Embryonic facial prominence (tissue), 1 donor: ENCODE results near the gene DEFB129.
"Not testable (repeated sequence)": the region's sequence is repeated elsewhere in the genome, so short reads cannot be mapped to it uniquely, and the experiment has no call there.

Experiments
- DNase-seq: peaks from one replicate; pipeline ENCODE4 v3.0.0-alpha.2; 2016; ENCODE audit errors: extremely low spot score

DEFB129 gene

DNA sequence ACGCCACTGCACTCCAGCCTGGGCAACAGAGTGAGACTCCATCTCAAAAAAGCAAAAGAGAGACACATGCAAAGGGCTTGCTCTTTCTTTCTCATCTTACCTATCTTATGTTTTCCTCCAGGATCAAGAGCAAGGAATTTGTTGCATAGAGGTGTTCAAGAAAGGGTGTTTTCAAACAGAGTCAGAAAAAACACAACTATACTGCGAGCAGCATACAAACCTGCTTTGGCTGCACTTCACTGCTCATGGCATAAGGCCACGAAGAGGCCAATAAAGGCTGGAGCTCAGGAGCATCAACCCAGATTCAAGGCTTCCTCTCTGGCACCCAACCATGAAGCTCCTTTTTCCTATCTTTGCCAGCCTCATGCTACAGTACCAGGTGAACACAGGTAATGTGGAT, at the start of gene DEFB129:
DEFB129 (plus strand) TSS at position 301 of the 400 bp plus-strand sequence; CDS start at position 332, 31 bp downstream.
- no peak for DNase-seq

GRCh38 chr20:184288-184687, 42.8 kb upstream of the DEFB129 start:
- DNase-seq, result no peak

DNA sequence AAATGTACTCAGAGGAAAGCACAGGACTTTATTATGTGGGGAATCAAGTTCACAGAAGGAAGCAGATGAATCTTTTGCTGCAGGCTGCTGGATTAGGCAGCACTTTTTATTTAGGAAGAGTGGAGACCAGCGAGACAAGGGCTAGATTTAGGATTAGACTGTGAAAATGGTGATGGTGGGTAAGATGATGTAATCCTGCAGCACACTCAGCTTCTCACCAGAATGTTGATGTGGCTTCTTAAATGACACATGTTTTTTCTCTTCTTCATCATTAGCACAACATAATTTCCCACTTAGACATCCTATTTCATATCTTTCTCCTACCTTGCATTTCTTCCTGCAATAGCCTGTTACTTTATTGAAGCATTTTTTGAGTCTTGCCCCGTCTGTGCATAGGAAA, 39.3 kb upstream of the DEFB129 start:
- no peak for DNase-seq

- DNase-seq, result no peak
These were observed 37.4 kb upstream of the DEFB129 start, which contains the start of gene DEFB128 for GRCh38 chr20:189611-190010. DEFB128 (minus strand) TSS chr20:189711; CDS start chr20:189623, 88 bp downstream.

GRCh38 chr20:198225-198624, 28.8 kb upstream of the DEFB129 start:
- DNase-seq, result no peak

DNA sequence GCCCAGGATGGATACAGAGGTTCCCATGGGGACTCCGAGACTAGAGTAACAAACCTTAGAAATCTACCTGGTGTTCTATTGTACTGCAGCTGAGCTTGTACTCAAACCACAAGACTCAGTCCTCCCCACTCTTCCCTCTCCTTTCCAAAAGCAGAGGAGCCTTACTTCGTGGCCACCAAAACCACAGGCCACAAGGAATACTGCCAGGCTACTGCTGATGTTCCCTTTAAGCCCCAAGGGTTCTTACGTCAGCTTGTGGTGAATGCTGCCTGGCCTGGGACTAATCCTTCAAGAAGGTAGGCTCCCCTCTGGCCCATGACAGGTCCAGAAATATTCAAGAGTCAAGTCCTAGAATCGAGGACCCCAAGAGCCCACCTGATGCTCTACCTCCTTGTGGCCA, 27.1 kb upstream of the DEFB129 start:
- no peak for DNase-seq

DNA sequence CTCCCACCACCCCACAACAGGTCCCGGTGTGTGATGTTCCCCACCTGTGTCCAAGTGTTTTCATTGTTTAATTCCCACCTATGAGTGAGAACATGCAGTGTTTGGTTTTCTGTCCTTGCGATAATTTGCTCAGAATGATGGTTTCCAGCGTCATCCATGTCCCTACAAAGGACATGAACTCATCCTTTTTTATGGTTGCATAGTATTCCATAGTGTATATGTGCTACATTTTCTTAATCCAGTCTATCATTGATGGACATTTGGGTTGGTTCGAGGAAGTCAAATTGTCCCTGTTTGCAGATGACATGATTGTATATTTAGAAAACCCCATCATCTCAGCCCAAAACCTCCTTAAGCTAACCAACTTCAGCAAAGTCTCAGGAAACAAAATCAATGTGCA, 23.4 kb upstream of the DEFB129 start:
- not testable (repeated sequence) for DNase-seq

DNA sequence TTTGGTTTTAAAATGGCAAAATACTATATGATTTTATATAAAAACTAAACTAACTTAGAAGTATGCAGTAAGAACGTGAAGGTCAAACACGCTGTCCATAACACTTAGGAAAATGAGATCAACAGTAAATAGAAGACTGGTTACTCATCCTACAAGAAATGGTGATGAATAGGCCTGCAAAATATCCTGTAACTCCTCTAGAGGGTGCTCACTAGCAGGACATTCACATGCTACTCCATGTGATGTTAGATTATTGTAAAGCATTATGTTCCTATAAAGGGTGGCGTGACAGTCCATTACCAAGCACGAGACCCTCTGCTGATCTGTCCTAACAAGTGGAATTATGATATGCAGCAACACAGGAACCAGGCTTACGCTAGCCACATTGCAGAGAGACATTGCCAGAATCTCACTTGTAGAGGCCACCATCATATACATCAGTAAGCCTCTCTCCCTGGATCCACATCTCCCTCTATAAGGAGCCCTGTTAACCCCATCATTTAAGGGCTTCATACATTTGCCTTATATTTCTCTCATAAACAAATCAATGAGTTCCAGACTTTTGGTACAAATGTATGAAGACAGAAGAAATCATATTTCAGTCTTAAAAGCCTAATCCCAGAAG, 18.0 kb upstream of the DEFB129 start:
- DNase-seq, result no peak

GRCh38 chr20:210809-211502, 16.1 kb upstream of the DEFB129 start:
- DNase-seq, result no peak

DNA sequence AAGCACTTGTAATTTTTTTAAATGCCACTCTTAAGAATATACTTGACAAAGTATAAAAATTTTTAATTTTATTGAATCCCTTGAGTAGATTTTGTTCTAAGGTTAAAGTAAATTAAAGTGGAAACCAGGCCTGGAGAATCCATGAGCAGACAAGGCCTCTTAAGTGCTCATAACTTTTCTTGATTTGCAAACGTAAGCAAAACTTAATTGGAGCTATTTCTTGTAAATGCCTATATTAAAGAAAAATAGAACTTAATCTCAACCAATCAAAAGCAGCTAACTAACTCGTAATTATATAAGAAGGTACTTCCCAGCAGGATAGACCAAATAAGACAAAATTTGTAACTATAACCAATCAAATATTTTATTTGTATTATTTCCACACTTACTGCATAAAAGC, 12.7 kb upstream of the DEFB129 start:
- no peak for DNase-seq

DNA sequence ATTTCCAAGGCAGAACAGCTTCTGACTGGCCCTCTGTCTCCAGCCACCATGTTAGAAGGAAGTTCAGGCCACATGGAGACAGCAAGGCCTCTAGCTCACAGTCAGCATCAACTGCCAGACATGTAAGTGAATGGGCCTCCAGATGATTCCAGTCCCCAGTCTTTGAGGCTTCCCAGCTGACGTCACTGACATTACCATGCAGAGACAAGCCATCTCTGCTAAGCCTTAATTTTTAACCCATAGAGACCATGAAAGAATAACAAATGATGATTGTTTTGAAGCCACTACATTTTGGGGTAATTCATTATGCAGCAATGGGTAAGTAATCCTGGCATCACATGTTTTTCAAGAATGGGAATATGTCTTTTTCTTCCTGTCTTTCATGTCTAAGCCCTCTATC, 11.3 kb upstream of the DEFB129 start:
- DNase-seq, result no peak

DNA sequence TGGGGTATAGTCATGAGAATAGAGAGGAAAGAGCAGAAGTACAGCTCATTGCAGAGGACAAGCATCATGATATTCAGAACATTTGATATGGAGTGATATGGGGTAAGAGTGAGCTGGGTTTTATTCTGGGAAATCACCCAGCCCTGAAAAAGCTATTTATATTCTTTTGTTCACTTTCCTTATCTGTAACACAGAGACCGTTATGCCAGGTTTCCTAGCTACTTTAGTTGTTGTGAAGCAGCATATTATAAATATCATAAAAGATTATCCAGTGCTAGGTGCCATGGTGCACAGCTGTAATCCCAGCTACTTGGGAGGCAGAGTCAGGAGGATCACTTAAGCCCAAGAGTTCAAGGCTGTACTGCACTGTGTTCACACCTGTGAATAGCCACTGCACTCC, 9.8 kb upstream of the DEFB129 start:
- DNase-seq, result no peak

DNA sequence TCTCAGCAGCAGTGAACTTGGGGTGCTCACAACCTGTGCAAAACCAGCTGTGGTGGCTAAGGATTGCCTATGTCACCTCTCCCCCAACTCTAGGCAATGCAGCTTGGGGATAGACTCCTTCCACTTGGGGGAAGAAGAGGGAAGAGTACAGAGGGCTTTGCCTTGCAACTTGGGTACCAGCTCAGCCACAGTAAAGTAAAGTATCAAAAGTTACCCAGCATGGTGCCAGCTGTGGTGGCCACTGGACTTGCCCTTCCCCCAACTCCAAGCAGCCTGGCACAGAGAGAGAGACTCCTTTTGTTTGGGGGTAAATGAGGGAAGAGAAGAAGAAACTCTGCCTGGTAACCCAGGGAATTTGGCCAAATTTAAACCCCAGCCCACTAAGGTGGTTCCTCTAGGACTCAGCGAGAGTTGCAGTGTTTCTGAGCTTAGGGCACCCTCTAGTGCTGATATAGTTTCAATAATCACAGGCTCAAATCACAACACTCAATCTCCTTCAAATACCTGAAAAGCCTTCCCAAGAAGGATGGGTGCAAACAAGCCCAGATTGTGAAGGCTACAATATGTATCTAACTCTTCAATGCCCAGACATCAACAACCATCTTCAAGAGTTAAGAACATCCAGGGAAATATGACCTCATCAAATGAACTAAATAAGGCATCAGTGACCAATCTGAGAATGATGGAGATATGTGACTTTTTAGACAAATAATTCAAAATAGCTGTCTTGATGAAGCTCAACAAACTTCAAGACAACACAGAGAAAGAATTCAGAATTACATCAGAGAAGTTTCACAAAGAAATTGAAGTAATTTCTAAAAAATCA, 7.6 kb upstream of the DEFB129 start:
- DNase-seq, result no peak

DNA sequence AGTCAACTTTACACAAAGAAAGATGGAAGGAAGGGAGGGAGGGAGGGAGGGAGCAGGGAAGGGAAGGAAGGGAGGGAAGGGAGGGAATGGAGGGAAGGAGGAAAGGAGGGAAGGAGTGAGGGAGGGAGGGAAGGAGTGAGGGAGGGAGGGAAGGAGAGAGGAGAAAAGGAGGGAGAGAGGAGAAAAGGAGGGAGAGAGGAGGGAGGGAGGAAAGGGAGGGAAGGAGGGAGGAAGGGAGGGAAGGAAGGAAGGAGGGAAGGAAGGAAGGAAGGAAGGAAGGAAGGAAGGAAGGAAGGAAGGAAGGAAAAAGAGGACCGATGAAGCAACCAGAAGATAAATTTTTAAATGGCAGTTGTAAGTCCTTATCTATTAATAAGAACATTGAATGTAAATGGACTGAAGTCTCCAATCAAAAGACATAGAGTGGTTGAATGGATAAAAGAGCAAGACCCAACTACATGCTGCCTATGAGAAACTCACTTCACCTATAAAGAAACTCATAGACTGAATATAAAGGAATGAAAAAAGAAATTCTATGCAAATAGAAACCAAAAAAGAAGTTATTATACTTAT, 5.7 kb upstream of the DEFB129 start:
- no peak for DNase-seq

DNA sequence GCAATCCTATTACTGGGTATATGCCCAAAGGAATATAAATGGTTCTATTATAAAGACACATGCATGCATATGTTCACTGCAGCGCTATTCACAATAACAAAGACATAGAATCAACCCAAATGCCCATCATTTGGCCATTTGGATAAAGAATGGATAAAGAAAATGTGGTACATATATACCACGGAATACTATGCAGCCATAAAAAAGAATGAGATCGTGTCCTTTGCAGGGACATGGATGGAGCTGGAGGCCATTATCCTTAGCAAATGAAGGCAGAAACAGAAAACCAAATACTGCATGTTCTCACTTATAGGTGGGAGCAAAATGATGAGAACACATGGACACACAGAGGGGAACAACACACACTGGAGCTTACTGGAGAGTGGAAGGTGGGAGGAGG, 1.2 kb upstream of the DEFB129 start:
- not testable (repeated sequence) for DNase-seq

DNA sequence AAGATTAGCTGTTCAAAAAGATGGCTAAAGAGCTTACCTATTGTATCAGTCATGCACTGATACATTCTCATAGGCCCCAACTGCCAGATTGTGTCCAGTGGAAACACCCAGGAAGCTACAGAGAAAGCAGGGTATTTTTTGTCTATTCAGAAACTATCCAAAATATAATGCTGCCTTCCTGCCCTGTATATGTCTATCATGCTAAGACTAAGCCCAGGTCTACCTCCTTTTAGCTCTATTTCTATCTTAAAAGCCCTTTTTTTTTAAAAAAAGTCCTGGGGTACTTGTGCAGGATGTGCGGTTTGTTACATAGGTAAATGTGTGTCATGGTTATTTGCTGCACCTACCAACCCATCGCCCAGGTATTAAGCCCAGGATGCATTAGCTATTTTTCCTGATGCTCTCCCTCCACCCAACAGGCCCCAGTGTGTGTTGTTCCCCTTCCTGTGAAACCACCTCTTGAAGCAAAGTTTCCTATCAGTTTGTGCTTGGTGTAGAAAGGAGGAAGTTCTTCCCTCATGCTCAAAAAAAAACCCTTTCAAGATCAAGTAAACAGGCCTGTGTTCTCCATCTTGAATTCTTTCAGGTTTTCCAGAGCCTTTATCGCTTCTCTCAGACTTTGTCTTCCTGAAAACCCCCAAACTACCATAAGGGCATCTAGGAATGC, 514 bp downstream of the DEFB129 start:
- no peak for DNase-seq

GRCh38 chr20:235891-236290, 8.8 kb downstream of the DEFB129 start:
- no peak for DNase-seq

DNA sequence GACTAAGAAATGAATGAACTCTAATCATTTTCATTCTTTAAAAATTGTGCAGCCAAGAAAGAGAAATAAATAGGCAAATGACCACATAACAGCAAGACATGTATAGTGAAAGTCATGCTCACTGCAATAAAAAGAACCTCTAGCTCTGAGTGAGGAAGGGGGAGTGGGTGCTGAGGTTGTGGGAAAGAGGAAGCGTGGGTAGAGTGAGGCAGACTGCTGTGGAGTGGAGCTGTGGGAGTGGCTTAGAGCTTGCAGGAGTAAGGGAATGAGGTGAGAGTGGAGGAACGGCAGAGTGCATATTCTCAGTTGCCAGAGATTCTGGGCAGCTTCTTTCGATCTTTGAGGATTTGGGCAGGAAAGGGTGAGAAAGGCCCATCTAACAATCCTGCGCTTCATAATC, 10.4 kb downstream of the DEFB129 start:
- no peak for DNase-seq

GRCh38 chr20:237929-238328, 10.9 kb downstream of the DEFB129 start:
- no peak for DNase-seq

GRCh38 chr20:242905-243304, 15.8 kb downstream of the DEFB129 start:
- no peak for DNase-seq

DNA sequence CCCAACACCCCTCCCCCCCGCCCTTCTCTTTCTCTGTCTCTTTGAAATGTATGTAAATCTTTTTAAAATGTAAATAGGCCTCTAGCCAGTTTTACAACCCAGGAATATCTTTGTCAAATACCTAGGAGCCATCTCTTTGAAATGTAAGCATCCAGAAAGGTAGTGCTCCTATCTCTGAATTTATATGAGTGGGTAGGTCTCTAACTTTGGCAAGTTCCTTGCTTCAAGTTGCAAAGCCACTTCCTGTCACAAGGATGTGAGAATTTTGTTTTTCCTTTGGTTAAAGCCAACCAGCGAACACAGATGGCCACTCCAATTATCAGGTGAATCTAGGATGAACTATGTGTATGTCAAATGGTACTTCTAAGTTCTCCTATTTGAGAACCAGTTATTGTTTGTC, 24.3 kb downstream of the DEFB129 start:
- no peak for DNase-seq

- no peak for DNase-seq
These were observed 25.7 kb downstream of the DEFB129 start for GRCh38 chr20:252801-253200.
